Heart left ventricle (tissue), 11 donors: ENCODE results near the gene HNRNPH1. TPM values are rescaled to one million over a fixed set of nuclear protein-coding genes. Genes with fewer than 3 reads are reported as not detected.

ENCODE experiments used
- polyA plus RNA-seq, 2 donors: library from polyadenylated mRNA; stranded (reverse); fragments of 200-250 nt; gene quantifications; one replicate each; pipeline ENCODE4 v1.2.3, GENCODE V29; 2013
- total RNA-seq, 9 donors: library from RNA; depleted of rRNA in 2 of 9; stranded (reverse); fragments of >200 nt in 2 of 9; fragmentation: NEBNext Ultra II Directional in 3 of 9; extraction: Animal tissue kit (Norgen Biotek cat#: 25700) in 3 of 9; gene quantifications; one replicate each; pipeline versions ENCODE4 v1.1.0 to v1.2.4, GENCODE V29; 2016 to 2023
- donor health status: ischemic (EF 13 %, LVEDD 7.1; RV severe dilation, severe dysfunction).
- donor health status: healthy with polysubstance abuse.
- donor health status: DM: no; HTN: yes; CAD: no.
- donor health status: DM: no; HTN: no; CAD: no.
- donor health status: ischemic (EF 25% LVEDD 5.7; RV mildly dilated, moderate dysfunction).
- donor health status: healthy.
- donor health status: DM: yes; HTN: yes; CAD: no.
- donor health status: PGD.
- donor health status: nonischemic (EF 23%, LVEDD 6.1; RV moderate dilation, normal function).

HNRNPH1 gene
- total and polyA plus RNA-seq, 11 donors = 106 to 252 (median 178) TPM

Other genes with a start within 250 kb of the HNRNPH1 start
- gene RUFY1, start 73.1 kb downstream of the HNRNPH1 start, total RNA-seq = 10 to 100 TPM; 14.3 to 30.9 (median 22.1) TPM
- 10 to 100 TPM; 25.0 to 27.8 TPM for gene RUFY1, start 73.1 kb downstream of the HNRNPH1 start, polyA plus RNA-seq
- not detected for gene CBY3, start 57.4 kb upstream of the HNRNPH1 start, total RNA-seq
- gene CBY3, start 57.4 kb upstream of the HNRNPH1 start, polyA plus RNA-seq = not detected
- 100 to 1,000 TPM; 255 to 699 (median 500) TPM for gene CANX, start 75.3 kb upstream of the HNRNPH1 start, total RNA-seq
- 100 to 1,000 TPM in 1 of 2 donors, 10 to 100 TPM in 1; 81.6 to 350 TPM for gene CANX, start 75.3 kb upstream of the HNRNPH1 start, polyA plus RNA-seq
- 10 to 100 TPM in 8 of 9 donors, 1 to 10 TPM in 1; 9.5 to 18.0 (median 11.9) TPM for gene MAML1, start 109.2 kb upstream of the HNRNPH1 start, total RNA-seq
- 1 to 10 TPM; 6.9 to 9.0 TPM for gene MAML1, start 109.2 kb upstream of the HNRNPH1 start, polyA plus RNA-seq
- gene LTC4S, start 170.3 kb upstream of the HNRNPH1 start, total RNA-seq = 10 to 100 TPM in 4 of 9 donors, 1 to 10 TPM in 5; 4.5 to 16.7 (median 9.5) TPM
- 10 to 100 TPM in 1 of 2 donors, 1 to 10 TPM in 1; 3.3 to 13.8 TPM for gene LTC4S, start 170.3 kb upstream of the HNRNPH1 start, polyA plus RNA-seq
- 100 to 1,000 TPM in 6 of 9 donors, 10 to 100 TPM in 3; 84.2 to 209 (median 112) TPM for gene MGAT4B, start 183.2 kb upstream of the HNRNPH1 start, total RNA-seq
- 10 to 100 TPM; 49.6 to 89.7 TPM for gene MGAT4B, start 183.2 kb upstream of the HNRNPH1 start, polyA plus RNA-seq
- 100 to 1,000 TPM; 266 to 747 (median 402) TPM for gene SQSTM1, start 197.2 kb upstream of the HNRNPH1 start, total RNA-seq
- 100 to 1,000 TPM; 177 to 266 TPM for gene SQSTM1, start 197.2 kb upstream of the HNRNPH1 start, polyA plus RNA-seq
- 10 to 100 TPM in 6 of 9 donors, 1 to 10 TPM in 3; 8.5 to 14.4 (median 12.3) TPM for gene MRNIP, start 235.1 kb upstream of the HNRNPH1 start, total RNA-seq
- gene MRNIP, start 235.1 kb upstream of the HNRNPH1 start, polyA plus RNA-seq = 10 to 100 TPM; 10.4 to 24.1 TPM